Tibial artery (tissue), 4 donors: ENCODE data around the gene TBL1Y.

Experiments used
- DNase-seq, 2 donors: peaks; one replicate each; pipeline ENCODE4 v3.0.0-alpha.2; 2019
- H3K27ac ChIP-seq, 2 donors: fragments of 200-600 bp; sonication (generic) in 1 of 2; 1 replicate in 1 of 2; 2 replicates in 1 of 2; pipeline ENCODE4 v1.5.1; 2018 to 2019; ENCODE audit warnings: mild to moderate bottlenecking in 1 of 2
- H3K27me3 ChIP-seq, 2 donors: fragments of 200-600 bp; sonication (generic) in 1 of 2; one replicate each; pipeline versions ENCODE4 v1.5.1 to v1.6.0; 2016 to 2019
- H3K36me3 ChIP-seq, 3 donors: fragments of 200-600 bp; sonication (generic) in 2 of 3; one replicate each; pipeline ENCODE4 v1.5.1; 2016 to 2019; ENCODE audit warnings: mild to moderate bottlenecking in 2 of 3
- H3K4me1 ChIP-seq, 4 donors: fragments of 200-600 bp; sonication (generic) in 2 of 4; 1 replicate in 3 of 4; 2 replicates in 1 of 4; pipeline ENCODE4 v1.5.1; 2016 to 2019
- H3K4me3 ChIP-seq, 2 donors: fragments of 200-600 bp; sonication (generic) in 1 of 2; 1 replicate in 1 of 2; 2 replicates in 1 of 2; pipeline ENCODE4 v1.5.1; 2018 to 2019; ENCODE audit warnings: mild to moderate bottlenecking in 2 of 2
- H3K9me3 ChIP-seq, 3 donors: fragments of 200-600 bp; sonication (generic) in 1 of 3; one replicate each; pipeline ENCODE4 v1.5.1; 2016 to 2019
- CTCF ChIP-seq, 2 experiments: fragments of 200-600 bp in 1 of 2; fragments of 450-650 bp in 1 of 2; IDR thresholded peaks; one replicate each; pipeline ENCODE4 v1.5.1; 2017 to 2019; ENCODE audit warnings: antibody characterized with exemption in 2 of 2, mild to moderate bottlenecking in 1 of 2, moderate library complexity in 1 of 2
- intact Hi-C: fragments of 100-400 bp; cut with DNase I; formaldehyde crosslinking; loops from one replicate; pipeline ENCODE4 v1.15.0; 2023; ENCODE audit warnings: low total_unique reads

The TBL1Y gene

DNA sequence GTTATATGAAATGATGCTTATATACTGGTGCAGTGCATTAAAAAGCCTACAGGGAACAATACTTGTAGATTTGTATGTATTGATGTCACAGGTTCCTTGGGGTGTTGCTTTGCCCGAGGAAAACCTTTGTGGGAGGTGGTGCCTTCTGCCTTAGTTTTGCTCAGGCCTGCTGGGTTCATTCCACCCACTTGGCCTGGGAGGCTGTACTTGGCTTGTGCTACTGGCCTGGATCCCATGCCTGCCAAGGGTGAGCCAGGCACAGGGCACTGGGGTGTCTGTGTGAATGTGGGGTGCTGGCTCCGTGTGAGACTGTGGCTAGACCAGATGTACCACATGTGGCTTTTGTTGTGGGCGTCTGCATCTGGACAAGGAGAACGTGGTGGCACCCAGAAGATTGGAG is 17.8 kb downstream of the TBL1Y start:
- Histone ChIP-seq H3K36me3 (no peaks in the 10 kb centered on the region), H3K4me3 (no peak overlapping the region), H3K27me3 (no peaks in the 10 kb centered on the region), H3K27ac (no peak overlapping the region), H3K9me3 (no peaks in the 10 kb centered on the region), H3K4me1 (no peaks in the 10 kb centered on the region)
- DNase-seq = no peak
- intact Hi-C loops = no loop called here
- no peak for TF ChIP-seq CTCF (IDR thresholded peaks at IDR 0.05)

- no peak for DNase-seq
- H3K9me3 ChIP-seq = no peaks in the 10 kb centered on the region
- no peak for TF ChIP-seq CTCF (IDR thresholded peaks at IDR 0.05)
- H3K27me3 ChIP-seq = no peaks in the 10 kb centered on the region
- intact Hi-C loops = no loop called here
- H3K36me3 ChIP-seq = no peaks in the 10 kb centered on the region
- no peak overlapping the region for H3K27ac ChIP-seq
- no peaks in the 10 kb centered on the region for H3K4me1 ChIP-seq
- H3K4me3 ChIP-seq = no peak overlapping the region
Measured at GRCh38 chrY:6929237-6929636, 18.7 kb downstream of the TBL1Y start.

DNA sequence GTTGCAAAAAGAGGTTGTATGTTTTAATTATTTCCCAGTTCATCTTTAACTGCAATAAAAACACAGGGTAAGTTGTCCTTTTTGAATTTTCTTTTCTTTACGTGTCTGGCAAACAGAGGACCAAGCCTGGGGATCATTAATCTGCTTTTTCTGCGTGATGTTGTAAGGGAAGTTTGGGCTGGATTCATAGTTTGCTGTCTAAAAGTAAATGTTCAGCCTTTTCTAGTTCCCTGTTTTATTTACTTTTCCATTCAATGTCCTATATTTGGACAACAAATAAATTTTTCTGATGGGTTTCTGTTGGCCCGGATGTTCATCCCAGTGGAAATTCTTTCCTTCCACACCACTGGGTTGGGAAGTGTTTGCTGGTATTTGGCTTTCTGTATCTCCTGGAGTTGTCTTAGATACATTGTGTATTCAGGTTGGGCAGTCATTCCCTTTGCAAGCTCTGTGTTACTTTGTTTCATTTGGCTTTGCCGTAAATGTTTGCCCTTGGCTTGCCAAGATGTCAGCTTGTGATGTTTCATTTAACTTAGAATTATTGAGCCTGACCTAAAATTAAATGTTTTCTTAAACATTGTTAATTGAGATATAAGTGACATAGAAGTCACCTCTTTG is 21.4 kb downstream of the TBL1Y start:
- DNase-seq = no peak
- TF ChIP-seq CTCF (IDR thresholded peaks at IDR 0.05) = no peak
- intact Hi-C loops = no loop called here
- Histone ChIP-seq H3K9me3 (no peaks in the 10 kb centered on the region), H3K27ac (no peak overlapping the region), H3K4me1 (no peaks in the 10 kb centered on the region), H3K27me3 (no peaks in the 10 kb centered on the region), H3K36me3 (no peaks in the 10 kb centered on the region), H3K4me3 (no peak overlapping the region)

- H3K4me3 ChIP-seq = no peak overlapping the region
- intact Hi-C loops = no loop called here
- H3K27me3 ChIP-seq = no peaks in the 10 kb centered on the region
- TF ChIP-seq CTCF (IDR thresholded peaks at IDR 0.05) = no peak
- no peaks in the 10 kb centered on the region for H3K36me3 ChIP-seq
- no peaks in the 10 kb centered on the region for H3K9me3 ChIP-seq
- H3K27ac ChIP-seq = no peak overlapping the region
- H3K4me1 ChIP-seq = no peaks in the 10 kb centered on the region
- no peak for DNase-seq
Measured at GRCh38 chrY:6935497-6935896, 25.0 kb downstream of the TBL1Y start.

GRCh38 chrY:6947695-6948094 is 37.2 kb downstream of the TBL1Y start:
- no peaks in the 10 kb centered on the region for H3K4me1 ChIP-seq
- H3K36me3 ChIP-seq = no peaks in the 10 kb centered on the region
- H3K27me3 ChIP-seq = no peaks in the 10 kb centered on the region
- DNase-seq = no peak
- no peak for TF ChIP-seq CTCF (IDR thresholded peaks at IDR 0.05)
- H3K4me3 ChIP-seq = no peak overlapping the region
- intact Hi-C loops = no loop called here
- H3K9me3 ChIP-seq = no peaks in the 10 kb centered on the region
- no peak overlapping the region for H3K27ac ChIP-seq

GRCh38 chrY:6948378-6948777 is 37.9 kb downstream of the TBL1Y start:
- TF ChIP-seq CTCF (IDR thresholded peaks at IDR 0.05) = no peak
- Histone ChIP-seq H3K9me3 (no peaks in the 10 kb centered on the region), H3K27ac (no peak overlapping the region), H3K36me3 (no peaks in the 10 kb centered on the region), H3K4me3 (no peak overlapping the region), H3K27me3 (no peaks in the 10 kb centered on the region), H3K4me1 (no peaks in the 10 kb centered on the region)
- no peak for DNase-seq
- intact Hi-C loops = no loop called here
